K562 (cell line): ENCODE data around the gene CAVIN1. TPM values are rescaled to one million over a fixed set of nuclear protein-coding genes. Genes with fewer than 3 reads are reported as not detected.

Source experiments
- BRCA1 ChIP-seq, 2 experiments: fragments of 450-650 bp in 1 of 2; sonication (generic) in 1 of 2; formaldehyde crosslinking in 1 of 2; IDR thresholded peaks; 2 replicates each; pipeline versions ENCODE4 v1.5.0 to v1.6.1; 2017 to 2020; ENCODE audit warnings: mild to moderate bottlenecking in 1 of 2, missing genetic modification reagents in 1 of 2
- E2F5 ChIP-seq: sonication (generic); formaldehyde crosslinking; IDR thresholded peaks from 2 replicates; pipeline ENCODE4 v1.8.0; 2022; ENCODE audit warnings: mild to moderate bottlenecking, missing genetic modification reagents
- FOXK2 ChIP-seq, 2 experiments: fragments of 450-650 bp; IDR thresholded peaks in 1 of 2; conservative IDR thresholded peaks in 1 of 2; 2 replicates each; pipeline ENCODE4 v1.6.1; 2016; ENCODE audit warnings: low read depth in 2 of 2, mild to moderate bottlenecking in 1 of 2
- HDAC3 ChIP-seq: fragments of 450-650 bp; IDR thresholded peaks from 2 replicates; pipeline ENCODE4 v1.6.1; 2018; ENCODE audit warnings: borderline replicate concordance, mild to moderate bottlenecking, moderate library complexity; ENCODE audit not compliant: partially characterized antibody
- HMG20B ChIP-seq: fragments of 250-450 bp; sonication (Bioruptor Pico); IDR thresholded peaks from 2 replicates; pipeline ENCODE4 v1.5.0; 2021; ENCODE audit warnings: mild to moderate bottlenecking
- HNRNPL ChIP-seq: fragments of 200-400 bp; formaldehyde crosslinking; IDR thresholded peaks from 2 replicates; pipeline ENCODE4 v1.6.1; 2017; ENCODE audit warnings: low read depth, mild to moderate bottlenecking, low read length
- ILK ChIP-seq: fragments of 450-650 bp; IDR thresholded peaks from 2 replicates; pipeline ENCODE4 v1.6.1; 2016; ENCODE audit warnings: missing genetic modification characterization, low read depth, mild to moderate bottlenecking, missing compliant biosample characterization, moderate library complexity, borderline replicate concordance
- KDM2B ChIP-seq: fragments of 250-450 bp; sonication (Bioruptor Pico); IDR thresholded peaks from 2 replicates; pipeline ENCODE4 v1.8.0; 2021; ENCODE audit warnings: mild to moderate bottlenecking, moderate library complexity
- PTRF ChIP-seq: fragments of 450-650 bp; IDR thresholded peaks from 2 replicates; pipeline ENCODE4 v1.6.1; 2016; ENCODE audit warnings: mild to moderate bottlenecking, missing genetic modification characterization, missing compliant biosample characterization
- SETDB1 ChIP-seq: IDR thresholded peaks from one replicate; pipeline ENCODE4 v1.6.1; 2012; ENCODE audit warnings: low read length, control low read depth, inconsistent platforms
- SMARCA5 ChIP-seq: fragments of 450-650 bp; IDR thresholded peaks from 2 replicates; pipeline ENCODE4 v1.6.1; 2016
- XRCC5 ChIP-seq: fragments of 200-400 bp; formaldehyde crosslinking; IDR thresholded peaks from 2 replicates; pipeline ENCODE4 v1.6.1; 2017; ENCODE audit warnings: low read depth, mild to moderate bottlenecking, low read length
- ZFP30 ChIP-seq: fragments of 250-450 bp; sonication (Bioruptor Pico); IDR thresholded peaks from 2 replicates; pipeline ENCODE4 v1.8.0; 2022; ENCODE audit warnings: moderate library complexity, mild to moderate bottlenecking, inconsistent platforms, borderline replicate concordance
- ZMIZ1 ChIP-seq, 2 experiments: fragments of 150-350 bp in 1 of 2; IDR thresholded peaks; 2 replicates each; pipeline ENCODE4 v1.6.1; 2012 to 2016; ENCODE audit warnings: low read depth in 2 of 2, low read length in 2 of 2, mild to moderate bottlenecking in 1 of 2, moderate library complexity in 1 of 2
- ZNF165 ChIP-seq: fragments of 250-450 bp; sonication (Bioruptor Pico); IDR thresholded peaks from 2 replicates; pipeline ENCODE4 v1.4.0; 2020; ENCODE audit warnings: borderline replicate concordance
- ZNF175 ChIP-seq: fragments of 200-800 bp; sonication (Bioruptor generic); IDR thresholded peaks from 2 replicates; pipeline ENCODE4 v1.6.1; 2016; ENCODE audit warnings: low read depth, mild to moderate bottlenecking, missing genetic modification characterization, missing compliant biosample characterization
- ZNF444 ChIP-seq: fragments of 250-450 bp; sonication (Bioruptor Pico); IDR thresholded peaks from 2 replicates; pipeline ENCODE4 v1.4.0; 2020; ENCODE audit warnings: mild to moderate bottlenecking, moderate library complexity
- ZNF75A ChIP-seq: fragments of 450-650 bp; formaldehyde crosslinking; IDR thresholded peaks from 2 replicates; pipeline ENCODE4 v1.4.0; 2020; ENCODE audit warnings: mild to moderate bottlenecking
- polyA plus RNA-seq, 8 experiments: library from polyadenylated mRNA; depleted of rRNA in 4 of 8; stranded (reverse) in 5 of 8; unstranded in 3 of 8; fragments of >200 nt; fragmentation: Nextera tagmentation in 2 of 8; fragmentation: Illumina TruSeq in 1 of 8; extraction: Ambion mirVana in 2 of 8; extraction: Trizol in 1 of 8; gene quantifications; 2 replicates each; pipeline versions ENCODE4 v1.2.1 to v1.2.3, GENCODE V29; 2011 to 2014; ENCODE audit warnings: inconsistent platforms in 1 of 8, missing spikeins in 1 of 8
- total RNA-seq, 7 experiments: library from RNA; depleted of rRNA in 6 of 7; stranded (reverse); fragments of >200 nt in 6 of 7; fragmentation: Illumina TruSeq in 2 of 7; extraction: Trizol in 2 of 7; gene quantifications; 2 replicates each; pipeline versions ENCODE4 v1.2.1 to v1.2.3, GENCODE V29; 2011 to 2021; ENCODE audit warnings: low replicate concordance in 1 of 7
- TF ChIP-seq, protein P1 (sequence below), 2 experiments: IDR thresholded peaks in 1 of 2; conservative IDR thresholded peaks in 1 of 2; 2 replicates each; pipeline ENCODE4 v1.6.1; 2016; ENCODE audit warnings: low read depth in 2 of 2, mild to moderate bottlenecking in 1 of 2, missing compliant biosample characterization in 1 of 2, missing genetic modification characterization in 1 of 2, moderate library complexity in 1 of 2

CAVIN1 gene
- total and polyA plus RNA-seq, 9 of the 15 experiments (the other 6 are each of a cell fraction or from before 2014, with no cell fraction given) = 6.8 to 162 (median 74.5) TPM

- TF ChIP-seq KDM2B (CRISPR knock-in tag) = no peak
- no peak for TF ChIP-seq XRCC5
- no peak for TF ChIP-seq ZNF444 (CRISPR knock-in tag)
- no peak for TF ChIP-seq HDAC3
- TF ChIP-seq E2F5 = no peak
- TF ChIP-seq ZNF75A (CRISPR knock-in tag) = no peak
- TF ChIP-seq SETDB1 = no peak
- TF ChIP-seq ZMIZ1 (IDR thresholded peaks at IDR 0.05; ENCODE audit: low read depth in 2 of 2, low read length in 2 of 2) = no peak
- TF ChIP-seq HNRNPL = no peak
- no peak for TF ChIP-seq ZNF165
- TF ChIP-seq HMG20B = no peak
- TF ChIP-seq SMARCA5 = 0 out of 2 replicates have a peak, but pooled peaks have one; percentile 31
- TF ChIP-seq PTRF (tag) = no peak
- TF ChIP-seq FOXK2 (conservative IDR thresholded peaks at IDR 0.05 in 1 of 2, IDR thresholded peaks at IDR 0.05 in 1 of 2; ENCODE audit: low read depth in 2 of 2) = peak; percentile 86 to 96
- no peak for TF ChIP-seq BRCA1 (IDR thresholded peaks at IDR 0.05)
- TF ChIP-seq BRCA1 (CRISPR knock-in tag; IDR thresholded peaks at IDR 0.05) = no peak
- TF ChIP-seq ZNF175 (CRISPR knock-in tag) = no peak
- TF ChIP-seq ZFP30 (CRISPR knock-in tag) = no peak
- no peak for TF ChIP-seq ILK (tag)
- TF ChIP-seq, protein P1, sequence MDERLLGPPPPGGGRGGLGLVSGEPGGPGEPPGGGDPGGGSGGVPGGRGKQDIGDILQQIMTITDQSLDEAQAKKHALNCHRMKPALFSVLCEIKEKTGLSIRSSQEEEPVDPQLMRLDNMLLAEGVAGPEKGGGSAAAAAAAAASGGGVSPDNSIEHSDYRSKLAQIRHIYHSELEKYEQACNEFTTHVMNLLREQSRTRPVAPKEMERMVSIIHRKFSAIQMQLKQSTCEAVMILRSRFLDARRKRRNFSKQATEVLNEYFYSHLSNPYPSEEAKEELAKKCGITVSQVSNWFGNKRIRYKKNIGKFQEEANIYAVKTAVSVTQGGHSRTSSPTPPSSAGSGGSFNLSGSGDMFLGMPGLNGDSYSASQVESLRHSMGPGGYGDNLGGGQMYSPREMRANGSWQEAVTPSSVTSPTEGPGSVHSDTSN (CRISPR knock-in tag; IDR thresholded peaks at IDR 0.05; ENCODE audit: low read depth) = no peak
- TF ChIP-seq, protein P1 (tag; conservative IDR thresholded peaks at IDR 0.05; ENCODE audit: low read depth) = peak; percentile 81
Observed at GRCh38 chr17:42456223-42457106, 33.4 kb upstream of the CAVIN1 start (continued).
